Vagina (tissue), 2 donors: ENCODE measurements around the gene GRXCR2. TPM values are rescaled to one million over a fixed set of nuclear protein-coding genes. Genes with fewer than 3 reads are reported as not detected.

ENCODE experiments used
- DNase-seq, 2 donors: peaks; one replicate each; pipeline ENCODE4 v3.0.0-alpha.2; 2017; ENCODE audit errors: extremely low spot score in 2 of 2
- H3K27ac ChIP-seq: fragments of 200-600 bp; sonication (generic); one replicate; pipeline ENCODE4 v1.5.1; 2019
- H3K27me3 ChIP-seq: fragments of 200-600 bp; sonication (generic); one replicate; pipeline ENCODE4 v1.5.1; 2019
- H3K36me3 ChIP-seq, 2 donors: fragments of 200-600 bp; sonication (generic); one replicate each; pipeline ENCODE4 v1.5.1; 2017 to 2019
- H3K4me1 ChIP-seq: fragments of 200-600 bp; sonication (generic); one replicate; pipeline ENCODE4 v1.5.1; 2019
- H3K4me3 ChIP-seq, 2 donors: fragments of 200-600 bp; sonication (generic); 1 replicate in 1 of 2; 2 replicates in 1 of 2; pipeline ENCODE4 v1.5.1; 2016 to 2019
- H3K9me3 ChIP-seq: fragments of 200-600 bp; sonication (generic); one replicate; pipeline ENCODE4 v1.5.1; 2019
- POLR2A ChIP-seq, 2 donors: fragments of 450-650 bp; IDR thresholded peaks; one replicate each; pipeline ENCODE4 v1.6.1; 2017; ENCODE audit warnings: antibody characterized with exemption in 2 of 2, mild to moderate bottlenecking in 2 of 2, moderate library complexity in 2 of 2
- POLR2AphosphoS5 ChIP-seq, 2 donors: sonication (generic); formaldehyde crosslinking; IDR thresholded peaks; one replicate each; pipeline ENCODE4 v1.9.0; 2017; ENCODE audit warnings: antibody characterized with exemption in 2 of 2, mild to moderate bottlenecking in 2 of 2, low read depth in 1 of 2; ENCODE audit not compliant: insufficient read depth in 1 of 2
- intact Hi-C: fragments of 100-400 bp; cut with DNase I; formaldehyde crosslinking; loops from one replicate; pipeline ENCODE4 v1.15.1; 2023
- total RNA-seq: library from RNA; depleted of rRNA; stranded (reverse); fragments of >200 nt; gene quantifications from one replicate; pipeline ENCODE4 v1.2.3, GENCODE V29; 2016
- TF ChIP-seq, protein P1 (sequence below), 3 experiments: fragments of 450-650 bp in 2 of 3; fragments of 200-600 bp in 1 of 3; sonication (generic) in 1 of 3; IDR thresholded peaks; one replicate each; pipeline ENCODE4 v1.5.1; 2017 to 2019; ENCODE audit warnings: antibody characterized with exemption in 3 of 3, mild to moderate bottlenecking in 2 of 3, moderate library complexity in 2 of 3

GRXCR2 gene
- total RNA-seq, 1 donor from 2014 or later = not detected

GRCh38 chr5:145918397-145918796 is 45.6 kb upstream of the GRXCR2 start:
- H3K27ac ChIP-seq = no peak overlapping the region
- no peak overlapping the region for H3K4me3 ChIP-seq
- no peak for DNase-seq
- intact Hi-C loops = no loop called here
- H3K36me3 ChIP-seq = no peaks in the 10 kb centered on the region
- H3K4me1 ChIP-seq = no peaks in the 10 kb centered on the region
- no peaks in the 10 kb centered on the region for H3K27me3 ChIP-seq
- TF ChIP-seq, protein P1, sequence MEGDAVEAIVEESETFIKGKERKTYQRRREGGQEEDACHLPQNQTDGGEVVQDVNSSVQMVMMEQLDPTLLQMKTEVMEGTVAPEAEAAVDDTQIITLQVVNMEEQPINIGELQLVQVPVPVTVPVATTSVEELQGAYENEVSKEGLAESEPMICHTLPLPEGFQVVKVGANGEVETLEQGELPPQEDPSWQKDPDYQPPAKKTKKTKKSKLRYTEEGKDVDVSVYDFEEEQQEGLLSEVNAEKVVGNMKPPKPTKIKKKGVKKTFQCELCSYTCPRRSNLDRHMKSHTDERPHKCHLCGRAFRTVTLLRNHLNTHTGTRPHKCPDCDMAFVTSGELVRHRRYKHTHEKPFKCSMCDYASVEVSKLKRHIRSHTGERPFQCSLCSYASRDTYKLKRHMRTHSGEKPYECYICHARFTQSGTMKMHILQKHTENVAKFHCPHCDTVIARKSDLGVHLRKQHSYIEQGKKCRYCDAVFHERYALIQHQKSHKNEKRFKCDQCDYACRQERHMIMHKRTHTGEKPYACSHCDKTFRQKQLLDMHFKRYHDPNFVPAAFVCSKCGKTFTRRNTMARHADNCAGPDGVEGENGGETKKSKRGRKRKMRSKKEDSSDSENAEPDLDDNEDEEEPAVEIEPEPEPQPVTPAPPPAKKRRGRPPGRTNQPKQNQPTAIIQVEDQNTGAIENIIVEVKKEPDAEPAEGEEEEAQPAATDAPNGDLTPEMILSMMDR (IDR thresholded peaks at IDR 0.05) = no peak
- TF ChIP-seq POLR2A (IDR thresholded peaks at IDR 0.05) (no peak), POLR2AphosphoS5 (IDR thresholded peaks at IDR 0.05; ENCODE audit: insufficient read depth in 1 of 2, low read depth in 1 of 2) (no peak)
- no peaks in the 10 kb centered on the region for H3K9me3 ChIP-seq

DNA sequence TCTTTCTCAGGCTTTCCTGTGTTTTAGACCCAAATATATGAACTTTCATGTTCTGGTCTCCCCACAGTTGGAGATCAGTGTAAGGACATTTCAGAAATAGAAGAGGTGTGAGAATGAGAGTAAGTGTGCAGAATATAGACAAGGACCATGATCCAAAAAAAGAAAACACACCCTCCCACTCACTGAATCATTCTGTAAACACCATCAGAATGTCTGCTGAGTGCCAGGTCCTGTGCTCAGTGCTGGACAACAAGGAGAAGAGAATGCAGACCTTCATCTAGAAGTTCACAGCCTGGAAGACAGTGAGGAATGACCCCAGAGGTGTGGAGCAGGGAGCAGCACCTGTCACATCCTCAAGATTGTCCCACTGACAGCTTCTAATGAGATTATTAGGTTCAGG is 44.5 kb upstream of the GRXCR2 start:
- intact Hi-C loops = no loop called here
- Histone ChIP-seq H3K4me1 (no peaks in the 10 kb centered on the region), H3K36me3 (no peaks in the 10 kb centered on the region), H3K9me3 (no peaks in the 10 kb centered on the region), H3K27ac (no peak overlapping the region), H3K27me3 (no peaks in the 10 kb centered on the region), H3K4me3 (no peak overlapping the region)
- peak in 1 of 2 donors; percentile 10 for DNase-seq
- TF ChIP-seq POLR2A (IDR thresholded peaks at IDR 0.05) (no peak), POLR2AphosphoS5 (IDR thresholded peaks at IDR 0.05; ENCODE audit: insufficient read depth in 1 of 2, low read depth in 1 of 2) (no peak)
- TF ChIP-seq, protein P1 (IDR thresholded peaks at IDR 0.05) = no peak

- H3K4me3 ChIP-seq = no peak overlapping the region
- H3K9me3 ChIP-seq = no peaks in the 10 kb centered on the region
- no peaks in the 10 kb centered on the region for H3K27me3 ChIP-seq
- no peak for DNase-seq
- TF ChIP-seq, protein P1 (IDR thresholded peaks at IDR 0.05) = no peak
- no peak for TF ChIP-seq POLR2A (IDR thresholded peaks at IDR 0.05)
- TF ChIP-seq POLR2AphosphoS5 (IDR thresholded peaks at IDR 0.05; ENCODE audit: insufficient read depth in 1 of 2, low read depth in 1 of 2) = no peak
- intact Hi-C loops = no loop called here
- H3K36me3 ChIP-seq = no peaks in the 10 kb centered on the region
- H3K4me1 ChIP-seq = no peaks in the 10 kb centered on the region
- no peak overlapping the region for H3K27ac ChIP-seq
Observed at GRCh38 chr5:145915970-145916638, 43.3 kb upstream of the GRXCR2 start.

DNA sequence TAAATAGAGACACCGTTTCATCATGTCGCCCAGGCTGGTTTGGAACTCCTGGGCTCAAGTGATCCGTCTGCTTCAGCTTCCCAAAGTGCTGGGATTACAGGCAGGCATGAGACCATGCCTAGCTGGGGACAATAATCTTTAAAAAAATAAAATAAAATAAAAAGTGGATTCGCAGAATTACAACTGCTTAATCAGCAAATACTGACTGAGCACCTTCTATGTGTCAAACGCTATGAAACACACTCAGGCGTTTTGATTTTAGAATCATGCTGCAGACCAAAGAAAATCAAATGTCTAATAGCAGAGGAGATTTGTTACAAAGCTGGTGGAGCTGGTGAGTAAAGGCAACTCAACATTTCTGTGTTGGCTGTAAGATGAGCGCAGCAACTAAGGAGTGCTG is 40.9 kb upstream of the GRXCR2 start:
- intact Hi-C loops = no loop called here
- Histone ChIP-seq H3K27me3 (no peaks in the 10 kb centered on the region), H3K4me1 (no peaks in the 10 kb centered on the region), H3K27ac (no peak overlapping the region), H3K4me3 (no peak overlapping the region), H3K36me3 (no peaks in the 10 kb centered on the region), H3K9me3 (no peaks in the 10 kb centered on the region)
- peak in 1 of 2 donors; percentile 1 for DNase-seq
- TF ChIP-seq POLR2A (IDR thresholded peaks at IDR 0.05) = no peak
- TF ChIP-seq, protein P1 (IDR thresholded peaks at IDR 0.05) = no peak
- no peak for TF ChIP-seq POLR2AphosphoS5 (IDR thresholded peaks at IDR 0.05; ENCODE audit: insufficient read depth in 1 of 2, low read depth in 1 of 2)

- Histone ChIP-seq H3K27ac (no peak overlapping the region), H3K4me3 (no peak overlapping the region), H3K4me1 (no peaks in the 10 kb centered on the region), H3K27me3 (no peaks in the 10 kb centered on the region), H3K36me3 (no peaks in the 10 kb centered on the region), H3K9me3 (no peaks in the 10 kb centered on the region)
- TF ChIP-seq, protein P1 (IDR thresholded peaks at IDR 0.05) = no peak
- no peak for TF ChIP-seq POLR2AphosphoS5 (IDR thresholded peaks at IDR 0.05; ENCODE audit: insufficient read depth in 1 of 2, low read depth in 1 of 2)
- no peak for TF ChIP-seq POLR2A (IDR thresholded peaks at IDR 0.05)
- intact Hi-C loops = no loop called here
- peak in 1 of 2 donors; percentile 70 for DNase-seq
Observed at GRCh38 chr5:145912594-145912993, 39.8 kb upstream of the GRXCR2 start.
